SK-N-SH treated with all-trans-retinoic acid at 6 μM for 48 hours (cell line): ENCODE data around the gene KPNA2.
"Not testable (repeated sequence)": the region's sequence is repeated elsewhere in the genome, so short reads cannot be mapped to it uniquely, and the experiment has no call there.

Experiments used
- ARNTL ChIP-seq: fragments of 450-650 bp; formaldehyde crosslinking; IDR thresholded peaks from 2 replicates; pipeline ENCODE4 v1.5.0; 2020; ENCODE audit warnings: low read depth, mild to moderate bottlenecking, moderate library complexity, borderline replicate concordance
- ESRRG ChIP-seq: fragments of 250-450 bp; sonication (Bioruptor Pico); IDR thresholded peaks from 2 replicates; pipeline ENCODE4 v1.6.1; 2021; ENCODE audit warnings: mild to moderate bottlenecking
- ISL1 ChIP-seq: fragments of 250-450 bp; sonication (Bioruptor Pico); IDR thresholded peaks from 2 replicates; pipeline ENCODE4 v2.1.2; 2022; ENCODE audit warnings: mild to moderate bottlenecking, moderate library complexity
- PPARA ChIP-seq: fragments of 250-450 bp; sonication (Bioruptor Pico); IDR thresholded peaks from 2 replicates; pipeline ENCODE4 v1.5.0; 2020; ENCODE audit warnings: mild to moderate bottlenecking, borderline replicate concordance
- RARB ChIP-seq: fragments of 250-450 bp; sonication (Bioruptor Pico); IDR thresholded peaks from 2 replicates; pipeline ENCODE4 v1.8.0; 2021; ENCODE audit warnings: mild to moderate bottlenecking, moderate library complexity
- TOX ChIP-seq: fragments of 250-450 bp; sonication (Bioruptor Pico); IDR thresholded peaks from 2 replicates; pipeline ENCODE4 v1.8.0; 2021; ENCODE audit warnings: mild to moderate bottlenecking, moderate library complexity, borderline replicate concordance
- ZFP30 ChIP-seq: fragments of 450-650 bp; formaldehyde crosslinking; IDR thresholded peaks from 2 replicates; pipeline ENCODE4 v1.5.0; 2022; ENCODE audit warnings: mild to moderate bottlenecking, moderate library complexity
- ZNF565 ChIP-seq: fragments of 450-650 bp; formaldehyde crosslinking; conservative IDR thresholded peaks from 2 replicates; pipeline ENCODE4 v1.5.0; 2020; ENCODE audit warnings: low read depth, mild to moderate bottlenecking, moderate library complexity
- ZNF70 ChIP-seq: fragments of 450-650 bp; formaldehyde crosslinking; IDR thresholded peaks from 2 replicates; pipeline ENCODE4 v1.5.0; 2020; ENCODE audit warnings: mild to moderate bottlenecking, moderate library complexity
- TF ChIP-seq, protein P1 (sequence below): fragments of 250-450 bp; sonication (Bioruptor Pico); IDR thresholded peaks from 2 replicates; pipeline ENCODE4 v1.8.0; 2020; ENCODE audit warnings: mild to moderate bottlenecking, moderate library complexity, borderline replicate concordance
- TF ChIP-seq, protein P2 (sequence below): fragments of 250-450 bp; sonication (Bioruptor Pico); IDR thresholded peaks from 2 replicates; pipeline ENCODE4 v1.5.0; 2020; ENCODE audit warnings: mild to moderate bottlenecking, moderate library complexity
- TF ChIP-seq, protein P3 (sequence below): fragments of 250-450 bp; sonication (Bioruptor Pico); IDR thresholded peaks from 2 replicates; pipeline ENCODE4 v1.5.1; 2021; ENCODE audit warnings: mild to moderate bottlenecking, moderate library complexity

DNA sequence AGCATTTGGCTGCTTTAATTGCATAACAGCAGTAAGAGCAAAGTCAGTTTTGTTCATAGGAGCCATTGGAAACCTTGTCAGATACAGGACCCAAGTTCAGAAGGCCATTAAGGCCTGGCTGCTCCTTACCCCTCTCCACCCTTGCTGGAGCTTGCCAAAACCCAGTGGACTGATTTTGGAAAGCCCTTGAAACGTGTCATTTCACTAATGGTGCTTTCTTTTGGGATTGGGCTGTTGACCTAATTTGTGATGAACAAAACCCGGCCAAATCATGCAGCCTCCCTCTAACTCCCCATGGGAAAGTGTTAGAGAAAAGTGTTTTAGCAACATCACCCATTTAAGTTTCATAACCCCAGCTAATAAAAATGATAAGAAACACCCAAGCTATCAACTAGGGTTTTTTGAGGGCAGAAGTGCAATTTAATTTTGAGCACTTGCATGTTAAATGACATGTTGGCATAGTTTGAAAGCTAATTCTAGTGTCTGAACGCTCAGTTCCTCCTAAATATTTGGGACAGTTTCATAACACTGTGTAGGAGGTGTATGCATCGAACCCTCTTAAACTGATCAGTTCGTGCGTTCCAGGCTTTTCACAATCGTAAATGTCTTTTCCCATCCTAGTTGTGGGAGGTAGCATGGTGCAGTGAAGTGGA, 12.5 kb downstream of the KPNA2 start:
- TF ChIP-seq, protein P1, sequence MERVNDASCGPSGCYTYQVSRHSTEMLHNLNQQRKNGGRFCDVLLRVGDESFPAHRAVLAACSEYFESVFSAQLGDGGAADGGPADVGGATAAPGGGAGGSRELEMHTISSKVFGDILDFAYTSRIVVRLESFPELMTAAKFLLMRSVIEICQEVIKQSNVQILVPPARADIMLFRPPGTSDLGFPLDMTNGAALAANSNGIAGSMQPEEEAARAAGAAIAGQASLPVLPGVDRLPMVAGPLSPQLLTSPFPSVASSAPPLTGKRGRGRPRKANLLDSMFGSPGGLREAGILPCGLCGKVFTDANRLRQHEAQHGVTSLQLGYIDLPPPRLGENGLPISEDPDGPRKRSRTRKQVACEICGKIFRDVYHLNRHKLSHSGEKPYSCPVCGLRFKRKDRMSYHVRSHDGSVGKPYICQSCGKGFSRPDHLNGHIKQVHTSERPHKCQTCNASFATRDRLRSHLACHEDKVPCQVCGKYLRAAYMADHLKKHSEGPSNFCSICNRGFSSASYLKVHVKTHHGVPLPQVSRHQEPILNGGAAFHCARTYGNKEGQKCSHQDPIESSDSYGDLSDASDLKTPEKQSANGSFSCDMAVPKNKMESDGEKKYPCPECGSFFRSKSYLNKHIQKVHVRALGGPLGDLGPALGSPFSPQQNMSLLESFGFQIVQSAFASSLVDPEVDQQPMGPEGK (CRISPR knock-in tag): not testable (repeated sequence)
- TF ChIP-seq, protein P2, sequence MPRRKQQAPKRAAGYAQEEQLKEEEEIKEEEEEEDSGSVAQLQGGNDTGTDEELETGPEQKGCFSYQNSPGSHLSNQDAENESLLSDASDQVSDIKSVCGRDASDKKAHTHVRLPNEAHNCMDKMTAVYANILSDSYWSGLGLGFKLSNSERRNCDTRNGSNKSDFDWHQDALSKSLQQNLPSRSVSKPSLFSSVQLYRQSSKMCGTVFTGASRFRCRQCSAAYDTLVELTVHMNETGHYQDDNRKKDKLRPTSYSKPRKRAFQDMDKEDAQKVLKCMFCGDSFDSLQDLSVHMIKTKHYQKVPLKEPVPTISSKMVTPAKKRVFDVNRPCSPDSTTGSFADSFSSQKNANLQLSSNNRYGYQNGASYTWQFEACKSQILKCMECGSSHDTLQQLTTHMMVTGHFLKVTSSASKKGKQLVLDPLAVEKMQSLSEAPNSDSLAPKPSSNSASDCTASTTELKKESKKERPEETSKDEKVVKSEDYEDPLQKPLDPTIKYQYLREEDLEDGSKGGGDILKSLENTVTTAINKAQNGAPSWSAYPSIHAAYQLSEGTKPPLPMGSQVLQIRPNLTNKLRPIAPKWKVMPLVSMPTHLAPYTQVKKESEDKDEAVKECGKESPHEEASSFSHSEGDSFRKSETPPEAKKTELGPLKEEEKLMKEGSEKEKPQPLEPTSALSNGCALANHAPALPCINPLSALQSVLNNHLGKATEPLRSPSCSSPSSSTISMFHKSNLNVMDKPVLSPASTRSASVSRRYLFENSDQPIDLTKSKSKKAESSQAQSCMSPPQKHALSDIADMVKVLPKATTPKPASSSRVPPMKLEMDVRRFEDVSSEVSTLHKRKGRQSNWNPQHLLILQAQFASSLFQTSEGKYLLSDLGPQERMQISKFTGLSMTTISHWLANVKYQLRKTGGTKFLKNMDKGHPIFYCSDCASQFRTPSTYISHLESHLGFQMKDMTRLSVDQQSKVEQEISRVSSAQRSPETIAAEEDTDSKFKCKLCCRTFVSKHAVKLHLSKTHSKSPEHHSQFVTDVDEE (CRISPR knock-in tag): not testable (repeated sequence)
- not testable (repeated sequence) for TF ChIP-seq ZNF565 (CRISPR knock-in tag); ARNTL (CRISPR knock-in tag); ZFP30 (CRISPR knock-in tag); TOX; RARB (CRISPR knock-in tag); ISL1 (CRISPR knock-in tag); ESRRG (CRISPR knock-in tag); PPARA (CRISPR knock-in tag); ZNF70
- TF ChIP-seq, protein P3, sequence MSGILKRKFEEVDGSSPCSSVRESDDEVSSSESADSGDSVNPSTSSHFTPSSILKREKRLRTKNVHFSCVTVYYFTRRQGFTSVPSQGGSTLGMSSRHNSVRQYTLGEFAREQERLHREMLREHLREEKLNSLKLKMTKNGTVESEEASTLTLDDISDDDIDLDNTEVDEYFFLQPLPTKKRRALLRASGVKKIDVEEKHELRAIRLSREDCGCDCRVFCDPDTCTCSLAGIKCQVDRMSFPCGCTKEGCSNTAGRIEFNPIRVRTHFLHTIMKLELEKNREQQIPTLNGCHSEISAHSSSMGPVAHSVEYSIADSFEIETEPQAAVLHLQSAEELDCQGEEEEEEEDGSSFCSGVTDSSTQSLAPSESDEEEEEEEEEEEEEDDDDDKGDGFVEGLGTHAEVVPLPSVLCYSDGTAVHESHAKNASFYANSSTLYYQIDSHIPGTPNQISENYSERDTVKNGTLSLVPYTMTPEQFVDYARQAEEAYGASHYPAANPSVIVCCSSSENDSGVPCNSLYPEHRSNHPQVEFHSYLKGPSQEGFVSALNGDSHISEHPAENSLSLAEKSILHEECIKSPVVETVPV: not testable (repeated sequence)
